CD4-positive, alpha-beta T cell treated with Interleukin-4 for 1 hour (primary cell): ENCODE data around the gene PPP1R9A.

Experiments used
- DNase-seq, 2 donors: peaks; one replicate each; pipeline ENCODE4 v3.0.0-alpha.2; 2020 to 2022

PPP1R9A gene

GRCh38 chr7:95102662-95103061 is 195.3 kb downstream of the PPP1R9A start:
- no peak for DNase-seq

- DNase-seq = no peak
Observed at GRCh38 chr7:95104739-95105138, 197.3 kb downstream of the PPP1R9A start.

GRCh38 chr7:95105627-95106026 is 198.2 kb downstream of the PPP1R9A start:
- DNase-seq = no peak

DNA sequence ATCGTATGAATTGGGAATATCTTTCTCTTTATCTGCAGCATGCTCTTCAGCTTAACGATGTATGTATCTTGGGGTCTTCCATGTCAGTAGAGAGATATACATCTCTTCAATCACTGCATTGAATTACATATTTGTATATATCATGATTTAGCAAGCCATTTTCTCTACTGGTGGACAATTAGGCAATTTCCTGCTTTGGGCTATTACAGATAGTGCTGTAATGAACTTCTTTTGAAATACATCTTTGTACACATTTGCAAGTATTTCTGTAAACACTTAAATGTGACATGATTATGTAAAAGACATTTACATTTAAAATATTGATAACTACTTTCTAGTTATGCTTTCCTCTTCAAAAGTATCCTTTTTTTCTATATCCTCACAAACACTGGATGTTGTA is 199.0 kb downstream of the PPP1R9A start:
- DNase-seq = no peak

DNA sequence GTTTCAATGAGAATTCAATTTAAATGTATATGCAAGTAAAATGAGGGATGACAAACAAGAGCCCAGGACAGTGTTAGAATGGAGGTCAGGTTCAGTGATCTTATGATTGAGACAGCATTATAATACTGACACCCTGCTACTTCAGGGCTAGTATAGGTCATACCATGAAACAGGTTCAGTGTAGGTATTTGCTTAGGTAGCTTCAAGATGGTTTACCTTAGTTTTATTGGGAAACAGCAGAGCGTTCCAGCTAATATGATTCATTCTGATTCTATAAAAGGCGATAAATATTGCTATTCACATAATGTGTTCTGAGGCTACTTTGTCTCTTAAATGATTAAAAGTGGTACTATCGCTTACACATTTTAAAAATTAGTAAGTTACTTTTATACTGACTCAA is 203.3 kb downstream of the PPP1R9A start:
- no peak for DNase-seq

DNA sequence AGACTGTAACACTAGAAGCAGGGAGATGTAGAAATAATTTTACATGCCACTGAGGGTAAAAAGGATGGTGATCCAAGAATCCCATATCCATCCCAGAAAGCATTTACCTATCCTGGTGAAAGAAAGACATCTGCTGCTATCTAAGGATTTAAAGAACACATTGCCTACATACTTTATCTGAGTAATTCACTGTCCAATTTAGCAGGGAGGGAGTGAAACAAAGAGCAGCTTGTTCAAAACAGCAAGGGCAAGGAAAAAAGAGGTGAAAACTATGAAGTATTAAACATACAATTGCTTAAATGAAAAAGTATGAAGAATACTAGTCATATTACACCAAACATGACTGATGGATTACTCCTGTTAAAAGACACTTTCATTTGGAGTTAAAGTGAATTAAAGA is 206.2 kb downstream of the PPP1R9A start:
- no peak for DNase-seq

GRCh38 chr7:95126053-95126709 is 218.8 kb downstream of the PPP1R9A start:
- no peak for DNase-seq

- DNase-seq = no peak
Observed at GRCh38 chr7:95132500-95132899, 225.1 kb downstream of the PPP1R9A start.

GRCh38 chr7:95139922-95140321 is 232.5 kb downstream of the PPP1R9A start:
- no peak for DNase-seq

GRCh38 chr7:95141755-95142154 is 234.4 kb downstream of the PPP1R9A start:
- no peak for DNase-seq

GRCh38 chr7:95144256-95144655 is 236.9 kb downstream of the PPP1R9A start:
- no peak for DNase-seq

DNA sequence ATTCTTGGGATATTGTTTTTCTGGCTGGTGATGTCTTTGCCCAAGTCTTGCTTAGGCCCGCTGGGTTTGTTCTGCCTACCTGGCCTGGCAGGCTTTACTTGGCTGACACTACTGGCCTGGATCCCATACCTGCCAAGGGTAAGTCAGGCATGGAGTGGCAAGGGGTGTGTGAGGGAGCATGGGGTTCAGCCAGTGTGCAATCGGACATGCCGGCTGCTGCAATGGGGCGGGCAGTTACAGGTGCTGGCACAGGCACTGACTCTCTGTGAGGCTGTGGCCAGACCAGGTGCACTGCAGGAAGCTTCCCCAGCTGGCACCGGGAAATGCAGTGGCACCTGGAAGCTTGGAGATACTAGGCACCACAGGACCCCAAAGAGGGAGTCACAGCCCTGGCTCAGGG is 248.6 kb downstream of the PPP1R9A start:
- no peak for DNase-seq

DNA sequence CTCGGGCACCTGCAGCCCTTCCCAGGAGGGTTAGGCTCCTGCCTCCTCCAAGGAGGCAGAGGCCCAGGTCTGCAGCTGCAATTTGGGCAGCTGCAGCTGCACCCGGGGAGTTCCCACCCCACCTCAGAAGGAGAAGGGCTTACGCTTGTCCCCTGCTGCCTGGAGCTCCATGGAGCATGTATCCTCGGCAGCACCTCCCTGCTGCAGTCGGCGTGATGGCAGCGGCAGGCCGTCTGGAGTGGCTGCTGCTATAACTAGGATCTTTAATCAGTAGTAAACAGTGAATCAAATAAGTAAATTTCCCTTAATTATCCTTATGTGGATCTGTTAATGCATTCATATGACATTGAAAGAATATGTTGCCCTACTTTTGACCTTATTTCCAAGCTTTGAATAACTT is 250.0 kb downstream of the PPP1R9A start:
- no peak for DNase-seq

- no peak for DNase-seq
Observed at GRCh38 chr7:95169678-95170077, 262.3 kb downstream of the PPP1R9A start.

DNA sequence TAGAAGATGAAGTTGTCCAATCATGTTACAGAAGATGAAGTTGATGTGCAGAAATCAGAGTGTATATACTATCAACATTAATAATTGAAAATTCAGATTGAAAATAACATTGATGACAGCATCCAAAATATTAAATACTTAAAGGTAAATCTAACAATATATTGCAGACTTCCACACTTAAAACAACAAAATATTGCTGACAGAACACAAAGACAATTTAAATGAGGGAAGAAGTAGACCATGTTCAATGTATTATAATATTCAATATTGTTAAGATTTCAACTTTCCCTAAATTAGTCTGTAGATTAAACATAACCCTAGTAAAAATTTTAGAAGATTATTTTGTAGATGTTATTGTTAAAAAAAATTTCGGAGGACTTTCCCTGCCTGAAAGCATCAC is 265.0 kb downstream of the PPP1R9A start:
- no peak for DNase-seq

DNA sequence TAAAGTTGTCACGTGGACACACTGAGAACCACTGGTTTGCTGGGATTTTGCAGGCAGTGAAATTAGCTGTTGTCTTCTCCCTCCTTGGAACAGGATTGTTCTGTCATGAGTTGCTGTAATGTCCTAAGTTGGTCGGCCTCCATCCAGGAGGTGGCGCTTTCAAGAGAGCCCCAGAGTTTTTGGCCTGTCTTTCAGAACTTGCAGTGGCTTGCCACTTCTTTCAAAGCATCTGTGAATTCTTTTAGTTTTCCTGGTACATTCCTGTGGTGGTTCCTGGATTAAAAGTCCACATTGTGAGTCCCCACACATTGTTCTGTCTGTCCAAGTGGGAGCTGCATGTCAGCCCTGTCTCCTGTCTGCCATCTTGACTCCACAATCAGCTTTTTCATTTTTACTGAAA is 283.1 kb downstream of the PPP1R9A start:
- no peak for DNase-seq

DNA sequence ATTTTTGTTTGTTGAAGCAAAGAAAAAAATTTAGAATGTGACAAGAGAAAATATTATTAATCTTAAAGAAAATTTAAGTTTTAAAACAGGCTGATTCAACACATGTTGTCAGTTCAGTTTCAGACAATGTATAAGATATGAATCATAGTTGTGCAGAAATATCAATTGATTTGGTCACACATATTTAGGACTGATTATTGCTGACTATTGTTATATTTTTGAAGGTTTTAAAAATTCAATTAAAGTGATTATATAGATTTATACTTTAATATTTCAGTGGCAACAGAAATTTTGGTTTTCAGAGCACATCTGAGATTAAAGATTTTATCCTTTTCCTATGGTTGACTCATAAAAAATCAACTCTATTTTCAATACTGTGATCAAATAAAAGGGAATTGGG is 284.4 kb downstream of the PPP1R9A start:
- no peak for DNase-seq

DNA sequence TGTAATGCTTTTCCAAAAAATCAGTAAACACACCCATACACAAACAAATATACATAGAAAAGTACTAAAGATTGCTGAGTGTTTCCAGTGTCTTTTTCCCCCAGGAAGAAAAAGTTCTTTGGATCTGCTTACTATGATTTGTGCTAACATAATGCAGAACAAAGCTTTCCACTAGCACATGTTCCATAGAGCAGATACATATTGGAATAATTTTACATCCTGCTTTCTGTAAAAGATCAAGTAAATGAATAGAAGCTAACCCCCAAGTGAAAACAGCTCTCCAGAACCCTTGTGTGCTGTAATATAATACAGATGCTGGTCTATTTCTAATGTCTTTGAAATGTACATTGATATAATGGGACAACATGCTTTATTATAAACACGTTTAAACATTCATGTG is 291.5 kb downstream of the PPP1R9A start:
- no peak for DNase-seq

- no peak for DNase-seq
Observed at GRCh38 chr7:95199779-95200558, 292.6 kb downstream of the PPP1R9A start.

DNA sequence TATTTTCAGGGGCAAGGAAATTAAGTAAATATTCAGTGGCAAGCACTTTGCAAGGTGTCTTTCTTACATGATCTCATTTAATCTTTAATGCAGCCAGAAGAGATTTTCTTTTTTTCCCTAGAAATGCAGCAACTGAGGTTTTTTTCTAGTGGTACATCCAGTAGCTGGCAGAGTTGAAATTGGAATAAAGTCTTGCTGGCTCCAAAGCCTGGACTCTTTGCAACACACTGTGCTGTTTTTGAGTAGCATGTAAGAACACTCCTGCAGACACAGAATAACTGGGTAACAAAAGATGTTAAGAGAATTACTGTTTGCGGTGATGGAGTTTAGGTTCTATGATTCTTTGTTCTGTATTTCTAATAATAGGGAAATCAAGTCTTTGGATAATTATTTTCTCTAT is 293.3 kb downstream of the PPP1R9A start:
- no peak for DNase-seq

DNA sequence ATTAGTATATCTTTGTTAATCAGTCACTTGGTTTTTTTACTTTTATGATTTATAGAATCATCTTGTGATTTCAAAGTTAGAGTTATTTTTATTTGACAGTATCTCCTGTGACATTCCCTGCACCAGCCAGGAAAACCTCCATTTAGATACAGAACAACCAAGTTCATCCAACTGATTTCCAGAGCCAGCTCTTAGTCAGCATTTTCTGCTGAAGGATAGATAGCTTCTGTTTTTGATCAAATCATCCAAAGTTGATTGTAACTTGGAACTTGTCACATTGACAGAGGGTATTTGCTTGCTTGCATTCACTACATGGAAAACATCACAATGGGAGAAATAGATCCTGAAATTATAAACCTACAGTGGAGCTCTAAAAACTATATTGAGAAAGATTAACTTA is 294.3 kb downstream of the PPP1R9A start:
- no peak for DNase-seq

DNA sequence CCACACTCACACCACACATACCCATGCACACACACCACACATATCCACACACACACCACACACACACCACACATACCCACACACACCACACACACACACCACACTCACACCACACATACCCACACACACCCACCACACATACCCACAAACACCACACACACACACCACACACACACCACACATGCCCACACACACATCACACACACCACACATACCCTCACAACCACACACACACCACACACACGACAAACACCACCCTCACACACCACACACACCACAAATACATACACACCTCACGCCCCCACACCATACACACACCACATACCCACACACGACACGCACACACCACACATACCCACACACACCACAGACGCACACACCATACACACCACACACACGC is 297.2 kb downstream of the PPP1R9A start:
- DNase-seq = no peak

- DNase-seq = no peak
Observed at GRCh38 chr7:95205665-95206225, 298.4 kb downstream of the PPP1R9A start.

GRCh38 chr7:95209276-95209675 is 301.9 kb downstream of the PPP1R9A start:
- DNase-seq = no peak
